K562 (cell line): Measurements from ENCODE around the gene MXD3. TPM values are rescaled to one million over a fixed set of nuclear protein-coding genes. Genes with fewer than 3 reads are reported as not detected.
A peak's percentile ranks its signal among the peaks of the same experiment; 100 is the strongest.

Experiments
- CBFB ChIP-seq: sonication (generic); formaldehyde crosslinking; IDR thresholded peaks from 2 replicates; pipeline ENCODE4 v1.4.0; 2020; ENCODE audit warnings: mild to moderate bottlenecking, missing genetic modification reagents
- CBX5 ChIP-seq: IDR thresholded peaks from 2 replicates; pipeline ENCODE4 v1.6.1; 2014; ENCODE audit warnings: low read depth, borderline replicate concordance
- HDAC8 ChIP-seq: fragments of 450-650 bp; IDR thresholded peaks from 2 replicates; pipeline ENCODE4 v1.6.1; 2016; ENCODE audit warnings: mild to moderate bottlenecking, missing genetic modification characterization, moderate library complexity, missing compliant biosample characterization
- HLTF ChIP-seq: fragments of 450-650 bp; IDR thresholded peaks from 2 replicates; pipeline ENCODE4 v1.6.1; 2016
- LARP7 ChIP-seq: fragments of 450-650 bp; IDR thresholded peaks from 2 replicates; pipeline ENCODE4 v1.6.1; 2016
- POLR2B ChIP-seq: fragments of 450-650 bp; IDR thresholded peaks from 2 replicates; pipeline ENCODE4 v1.6.1; 2018; ENCODE audit warnings: low read depth; ENCODE audit not compliant: partially characterized antibody
- RBM15 ChIP-seq: fragments of 200-400 bp; formaldehyde crosslinking; IDR thresholded peaks from 2 replicates; pipeline ENCODE4 v1.6.1; 2018; ENCODE audit warnings: mild to moderate bottlenecking, low read length, moderate library complexity; ENCODE audit not compliant: insufficient read depth
- SRSF3 ChIP-seq: fragments of 200-400 bp; formaldehyde crosslinking; IDR thresholded peaks from 2 replicates; pipeline ENCODE4 v1.6.1; 2016; ENCODE audit warnings: mild to moderate bottlenecking, low read length, moderate library complexity; ENCODE audit not compliant: insufficient read depth
- ZNF75A ChIP-seq: fragments of 450-650 bp; formaldehyde crosslinking; IDR thresholded peaks from 2 replicates; pipeline ENCODE4 v1.4.0; 2020; ENCODE audit warnings: mild to moderate bottlenecking
- polyA plus RNA-seq, 8 experiments: library from polyadenylated mRNA; depleted of rRNA in 4 of 8; stranded (reverse) in 5 of 8; unstranded in 3 of 8; fragments of >200 nt; fragmentation: Nextera tagmentation in 2 of 8; fragmentation: Illumina TruSeq in 1 of 8; extraction: Ambion mirVana in 2 of 8; extraction: Trizol in 1 of 8; gene quantifications; 2 replicates each; pipeline versions ENCODE4 v1.2.1 to v1.2.3, GENCODE V29; 2011 to 2014; ENCODE audit warnings: inconsistent platforms in 1 of 8, missing spikeins in 1 of 8
- total RNA-seq, 7 experiments: library from RNA; depleted of rRNA in 6 of 7; stranded (reverse); fragments of >200 nt in 6 of 7; fragmentation: Illumina TruSeq in 2 of 7; extraction: Trizol in 2 of 7; gene quantifications; 2 replicates each; pipeline versions ENCODE4 v1.2.1 to v1.2.3, GENCODE V29; 2011 to 2021; ENCODE audit warnings: low replicate concordance in 1 of 7
- TF ChIP-seq, protein P1 (sequence below): IDR thresholded peaks from 3 replicates; pipeline ENCODE4 v1.6.1; 2011; ENCODE audit warnings: borderline replicate concordance, mild to moderate bottlenecking, moderate library complexity; ENCODE audit not compliant: insufficient read length; ENCODE audit errors: extremely low read depth
- TF ChIP-seq, protein P2 (sequence below): sonication (generic); formaldehyde crosslinking; IDR thresholded peaks from 2 replicates; pipeline ENCODE4 v1.8.1; 2023; ENCODE audit warnings: mild to moderate bottlenecking, missing genetic modification reagents
- TF ChIP-seq, protein P3 (sequence below): fragments of 250-450 bp; sonication (Bioruptor Pico); IDR thresholded peaks from 2 replicates; pipeline ENCODE4 v1.5.0; 2021
- TF ChIP-seq, protein P4 (sequence below): fragments of 150-350 bp; conservative IDR thresholded peaks from 2 replicates; pipeline ENCODE4 v1.6.1; 2014; ENCODE audit warnings: low read length

The MXD3 gene
- total and polyA plus RNA-seq, 9 of the 15 experiments (the other 6 are each of a cell fraction or from before 2014, with no cell fraction given) = 0.28 to 24.8 (median 4.5) TPM

DNA sequence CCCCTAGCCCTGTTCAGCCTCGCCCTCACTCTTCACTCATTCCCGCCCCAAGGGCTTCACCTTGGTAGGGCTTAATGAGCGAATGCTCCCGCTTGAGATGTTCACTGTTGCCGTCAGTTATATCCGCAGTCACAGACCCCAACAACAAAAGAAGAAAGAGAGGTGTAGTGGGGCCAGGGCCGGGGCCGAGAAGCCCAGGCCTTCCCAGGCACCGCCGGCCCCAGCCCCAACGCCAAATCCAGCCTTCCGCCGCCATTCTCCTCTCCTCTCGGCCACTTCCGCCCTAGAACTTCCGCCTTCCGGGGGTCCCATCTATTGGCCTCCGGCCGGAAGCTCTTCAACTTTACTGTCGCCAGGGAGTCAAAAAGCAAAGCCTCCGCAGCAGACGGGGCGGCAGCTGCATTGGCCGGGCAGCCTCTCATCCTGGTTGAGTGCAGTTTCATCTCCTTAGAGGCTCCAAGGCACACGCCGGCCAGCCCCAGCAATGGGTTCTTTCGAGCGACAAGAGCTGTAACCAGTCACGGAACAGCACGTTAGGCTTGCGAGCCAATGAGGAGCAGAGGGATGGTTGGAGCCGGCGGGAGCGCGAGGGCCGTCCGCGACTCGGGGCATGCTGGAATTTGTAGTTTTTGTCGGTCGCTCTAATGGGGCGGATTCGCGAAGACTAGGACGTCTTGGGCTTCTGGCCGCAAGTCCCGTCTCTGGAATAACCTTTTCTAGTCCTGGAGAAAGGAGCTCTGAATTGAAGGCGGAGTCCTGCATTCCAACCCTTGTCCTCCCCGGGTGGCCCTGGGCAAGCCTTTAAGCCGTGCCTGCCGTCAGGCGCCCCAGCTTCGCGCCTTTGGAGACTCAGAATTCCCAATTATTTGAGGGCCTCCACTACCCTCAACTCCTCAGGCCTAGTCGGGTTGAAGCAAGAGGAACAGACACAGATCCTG is 40.0 kb upstream of the MXD3 start, which contains the start of gene LMAN2 (continued):
- TF ChIP-seq, protein P1, sequence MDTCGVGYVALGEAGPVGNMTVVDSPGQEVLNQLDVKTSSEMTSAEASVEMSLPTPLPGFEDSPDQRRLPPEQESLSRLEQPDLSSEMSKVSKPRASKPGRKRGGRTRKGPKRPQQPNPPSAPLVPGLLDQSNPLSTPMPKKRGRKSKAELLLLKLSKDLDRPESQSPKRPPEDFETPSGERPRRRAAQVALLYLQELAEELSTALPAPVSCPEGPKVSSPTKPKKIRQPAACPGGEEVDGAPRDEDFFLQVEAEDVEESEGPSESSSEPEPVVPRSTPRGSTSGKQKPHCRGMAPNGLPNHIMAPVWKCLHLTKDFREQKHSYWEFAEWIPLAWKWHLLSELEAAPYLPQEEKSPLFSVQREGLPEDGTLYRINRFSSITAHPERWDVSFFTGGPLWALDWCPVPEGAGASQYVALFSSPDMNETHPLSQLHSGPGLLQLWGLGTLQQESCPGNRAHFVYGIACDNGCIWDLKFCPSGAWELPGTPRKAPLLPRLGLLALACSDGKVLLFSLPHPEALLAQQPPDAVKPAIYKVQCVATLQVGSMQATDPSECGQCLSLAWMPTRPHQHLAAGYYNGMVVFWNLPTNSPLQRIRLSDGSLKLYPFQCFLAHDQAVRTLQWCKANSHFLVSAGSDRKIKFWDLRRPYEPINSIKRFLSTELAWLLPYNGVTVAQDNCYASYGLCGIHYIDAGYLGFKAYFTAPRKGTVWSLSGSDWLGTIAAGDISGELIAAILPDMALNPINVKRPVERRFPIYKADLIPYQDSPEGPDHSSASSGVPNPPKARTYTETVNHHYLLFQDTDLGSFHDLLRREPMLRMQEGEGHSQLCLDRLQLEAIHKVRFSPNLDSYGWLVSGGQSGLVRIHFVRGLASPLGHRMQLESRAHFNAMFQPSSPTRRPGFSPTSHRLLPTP = no peak
- TF ChIP-seq, protein P2, sequence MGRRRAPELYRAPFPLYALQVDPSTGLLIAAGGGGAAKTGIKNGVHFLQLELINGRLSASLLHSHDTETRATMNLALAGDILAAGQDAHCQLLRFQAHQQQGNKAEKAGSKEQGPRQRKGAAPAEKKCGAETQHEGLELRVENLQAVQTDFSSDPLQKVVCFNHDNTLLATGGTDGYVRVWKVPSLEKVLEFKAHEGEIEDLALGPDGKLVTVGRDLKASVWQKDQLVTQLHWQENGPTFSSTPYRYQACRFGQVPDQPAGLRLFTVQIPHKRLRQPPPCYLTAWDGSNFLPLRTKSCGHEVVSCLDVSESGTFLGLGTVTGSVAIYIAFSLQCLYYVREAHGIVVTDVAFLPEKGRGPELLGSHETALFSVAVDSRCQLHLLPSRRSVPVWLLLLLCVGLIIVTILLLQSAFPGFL (CRISPR knock-in tag) = peak; percentile 76
- TF ChIP-seq LARP7 (no peak; the same call in 1 of the 2 replicates), HLTF (no peak; the same call in 1 of the 2 replicates), CBFB (CRISPR knock-in tag) (no peak), POLR2B (peak; percentile 84), CBX5 (no peak), ZNF75A (CRISPR knock-in tag) (no peak), SRSF3 (no peak), RBM15 (no peak), HDAC8 (tag) (no peak)
- TF ChIP-seq, protein P3, sequence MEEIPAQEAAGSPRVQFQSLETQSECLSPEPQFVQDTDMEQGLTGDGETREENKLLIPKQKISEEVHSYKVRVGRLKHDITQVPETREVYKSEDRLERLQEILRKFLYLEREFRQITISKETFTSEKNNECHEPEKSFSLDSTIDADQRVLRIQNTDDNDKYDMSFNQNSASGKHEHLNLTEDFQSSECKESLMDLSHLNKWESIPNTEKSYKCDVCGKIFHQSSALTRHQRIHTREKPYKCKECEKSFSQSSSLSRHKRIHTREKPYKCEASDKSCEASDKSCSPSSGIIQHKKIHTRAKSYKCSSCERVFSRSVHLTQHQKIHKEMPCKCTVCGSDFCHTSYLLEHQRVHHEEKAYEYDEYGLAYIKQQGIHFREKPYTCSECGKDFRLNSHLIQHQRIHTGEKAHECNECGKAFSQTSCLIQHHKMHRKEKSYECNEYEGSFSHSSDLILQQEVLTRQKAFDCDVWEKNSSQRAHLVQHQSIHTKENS (CRISPR knock-in tag) = no peak
- TF ChIP-seq, protein P4, sequence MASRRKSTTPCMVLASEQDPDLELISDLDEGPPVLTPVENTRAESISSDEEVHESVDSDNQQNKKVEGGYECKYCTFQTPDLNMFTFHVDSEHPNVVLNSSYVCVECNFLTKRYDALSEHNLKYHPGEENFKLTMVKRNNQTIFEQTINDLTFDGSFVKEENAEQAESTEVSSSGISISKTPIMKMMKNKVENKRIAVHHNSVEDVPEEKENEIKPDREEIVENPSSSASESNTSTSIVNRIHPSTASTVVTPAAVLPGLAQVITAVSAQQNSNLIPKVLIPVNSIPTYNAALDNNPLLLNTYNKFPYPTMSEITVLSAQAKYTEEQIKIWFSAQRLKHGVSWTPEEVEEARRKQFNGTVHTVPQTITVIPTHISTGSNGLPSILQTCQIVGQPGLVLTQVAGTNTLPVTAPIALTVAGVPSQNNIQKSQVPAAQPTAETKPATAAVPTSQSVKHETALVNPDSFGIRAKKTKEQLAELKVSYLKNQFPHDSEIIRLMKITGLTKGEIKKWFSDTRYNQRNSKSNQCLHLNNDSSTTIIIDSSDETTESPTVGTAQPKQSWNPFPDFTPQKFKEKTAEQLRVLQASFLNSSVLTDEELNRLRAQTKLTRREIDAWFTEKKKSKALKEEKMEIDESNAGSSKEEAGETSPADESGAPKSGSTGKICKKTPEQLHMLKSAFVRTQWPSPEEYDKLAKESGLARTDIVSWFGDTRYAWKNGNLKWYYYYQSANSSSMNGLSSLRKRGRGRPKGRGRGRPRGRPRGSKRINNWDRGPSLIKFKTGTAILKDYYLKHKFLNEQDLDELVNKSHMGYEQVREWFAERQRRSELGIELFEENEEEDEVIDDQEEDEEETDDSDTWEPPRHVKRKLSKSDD = no peak
